ENCODE results near the gene RIPOR2. TPM values are rescaled to one million over a fixed set of nuclear protein-coding genes. Genes with fewer than 3 reads are reported as not detected.

Gene RIPOR2
- total and polyA plus RNA-seq, 7 experiments from 2014 or later, result 246 to 813 (median 532) TPM

- Mint-ChIP-seq H3K4me3 (peak overlapping the region in 9 of 10 donors; percentile 8 to 63 (median 40)), H3K27ac (peak overlapping the region; percentile 26 to 97 (median 93)), H3K27me3 (no peaks in the 10 kb centered on the region), H3K4me1 (peaks cover 55 to 100% (median 89%) of the 10 kb centered on the region in 7 donors), H3K9me3 (peaks cover 0 to 28% (median 12%) of the 10 kb centered on the region in 11 donors), H3K36me3 (peaks cover 5 to 56% (median 16%) of the 10 kb centered on the region in 5 donors)
- ChIA-PET POLR2A (interaction anchor here (0.8 to 55.8 kb wide), 5 partner anchors 7 to 103 kb away, joined by 3 to 1484 read pairs (median 1138); partner anchors contain the start of gene RIPOR2), CTCF (interaction anchor here (1.0 to 4.0 kb wide), 7 partner anchors 11 to 30 kb away, joined by 3 to 42 read pairs (median 4); partner anchors contain the start of gene RIPOR2)
- H3K9me3 ChIP-seq (ENCODE audit: control insufficient read depth in 2 of 3, low read length in 3 of 3), result no peaks in the 10 kb centered on the region
- H3K4me1 ChIP-seq (ENCODE audit: control insufficient read depth in 2 of 2, insufficient read depth in 2 of 2, low read length in 2 of 2), result peaks cover 66 to 71% of the 10 kb centered on the region in 2 donors
- no peaks in the 10 kb centered on the region for H3K27me3 ChIP-seq (ENCODE audit: control insufficient read depth in 2 of 2, insufficient read depth in 2 of 2, low read length in 2 of 2)
- H3K27ac ChIP-seq (ENCODE audit: low read depth, low read length), result peak overlapping the region; percentile 64
- no peak overlapping the region for H3K4me3 ChIP-seq (ENCODE audit: low read length)
- H3K36me3 ChIP-seq (ENCODE audit: control insufficient read depth in 2 of 3, insufficient read depth in 3 of 3, low read length in 3 of 3), result no peaks in the 10 kb centered on the region
- no peak for DNase-seq
- ATAC-seq, result no peak
- intact Hi-C loops (cut with micrococcal nuclease), result loop anchor here in 1 of 2 donors (1.0 kb wide), 2 partner anchors 8 to 13 kb away; no protein-coding TSS in a partner anchor
These were observed 26.1 kb upstream of the RIPOR2 start for GRCh38 chr6:24961852-24962251.

GRCh38 chr6:24960991-24961475 lies 25.3 kb upstream of the RIPOR2 start:
- Histone ChIP-seq H3K4me1 (ENCODE audit: control insufficient read depth in 2 of 2, insufficient read depth in 2 of 2, low read length in 2 of 2) (peaks cover 70 to 74% of the 10 kb centered on the region in 2 donors), H3K36me3 (ENCODE audit: control insufficient read depth in 2 of 3, insufficient read depth in 3 of 3, low read length in 3 of 3) (no peaks in the 10 kb centered on the region), H3K4me3 (ENCODE audit: low read length) (peak overlapping the region; percentile 14), H3K27ac (ENCODE audit: low read depth, low read length) (peak overlapping the region; percentile 64), H3K27me3 (ENCODE audit: control insufficient read depth in 2 of 2, insufficient read depth in 2 of 2, low read length in 2 of 2) (no peaks in the 10 kb centered on the region), H3K9me3 (ENCODE audit: control insufficient read depth in 2 of 3, low read length in 3 of 3) (no peaks in the 10 kb centered on the region)
- intact Hi-C loops (cut with micrococcal nuclease), result loop anchor here in 1 of 2 donors (1.0 kb wide), 2 partner anchors 9 to 12 kb away; no protein-coding TSS in a partner anchor
- peak overlapping the region; percentile 46 to 81 (median 72) for H3K4me3 Mint-ChIP-seq
- ChIA-PET CTCF (interaction anchor here (0.6 to 4.0 kb wide), 7 partner anchors 10 to 31 kb away, joined by 3 to 42 read pairs (median 4); partner anchors contain the start of gene RIPOR2), POLR2A (interaction anchor here (0.5 to 55.8 kb wide), 6 partner anchors 6 to 123 kb away, joined by 3 to 1484 read pairs (median 571); partner anchors contain the start of gene RIPOR2)
- H3K4me1 Mint-ChIP-seq, result peaks cover 59 to 100% (median 90%) of the 10 kb centered on the region in 7 donors
- no peaks in the 10 kb centered on the region for H3K27me3 Mint-ChIP-seq
- peak; percentile 80 for ATAC-seq
- peak overlapping the region; percentile 44 to 97 (median 93) for H3K27ac Mint-ChIP-seq
- peaks cover 0 to 28% (median 12%) of the 10 kb centered on the region in 11 donors for H3K9me3 Mint-ChIP-seq
- H3K36me3 Mint-ChIP-seq, result peaks cover 4 to 54% (median 16%) of the 10 kb centered on the region in 5 donors
- DNase-seq, result peak in 6 of 9 donors; percentile 46 to 70 (median 60)

- peak overlapping the region in 9 of 10 donors; percentile 43 to 74 (median 66) for H3K4me3 Mint-ChIP-seq
- intact Hi-C loops (cut with micrococcal nuclease), result loop anchor here in 1 of 2 donors (2.0 kb wide), 1 partner anchor 15 kb away; no protein-coding TSS in a partner anchor
- Histone ChIP-seq H3K4me3 (ENCODE audit: low read length) (peak overlapping the region; percentile 4), H3K27me3 (ENCODE audit: control insufficient read depth in 2 of 2, insufficient read depth in 2 of 2, low read length in 2 of 2) (no peaks in the 10 kb centered on the region), H3K9me3 (ENCODE audit: control insufficient read depth in 2 of 3, low read length in 3 of 3) (no peaks in the 10 kb centered on the region), H3K4me1 (ENCODE audit: control insufficient read depth in 2 of 2, insufficient read depth in 2 of 2, low read length in 2 of 2) (peaks cover 86 to 87% of the 10 kb centered on the region in 2 donors), H3K27ac (ENCODE audit: low read depth, low read length) (no peak overlapping the region), H3K36me3 (ENCODE audit: control insufficient read depth in 2 of 3, insufficient read depth in 3 of 3, low read length in 3 of 3) (no peaks in the 10 kb centered on the region)
- CTCF ChIA-PET, result interaction anchor here (1.2 to 1.8 kb wide), 5 partner anchors 8 to 44 kb away, joined by 3 to 11 read pairs (median 4); no protein-coding TSS in a partner anchor
- H3K4me1 Mint-ChIP-seq, result peaks cover 67 to 100% (median 87%) of the 10 kb centered on the region in 7 donors
- POLR2A ChIA-PET, result interaction anchor here (0.7 to 55.8 kb wide), 6 partner anchors 4 to 61 kb away, joined by 4 to 1484 read pairs (median 573); partner anchors contain the start of gene RIPOR2
- no peaks in the 10 kb centered on the region for H3K27me3 Mint-ChIP-seq
- peaks cover 4 to 57% (median 16%) of the 10 kb centered on the region in 5 donors for H3K36me3 Mint-ChIP-seq
- H3K9me3 Mint-ChIP-seq, result peaks cover 0 to 28% (median 12%) of the 10 kb centered on the region in 11 donors
- ATAC-seq, result no peak
- DNase-seq, result no peak
- peak overlapping the region; percentile 68 to 97 (median 93) for H3K27ac Mint-ChIP-seq
These were observed 23.6 kb upstream of the RIPOR2 start for GRCh38 chr6:24959319-24959718.

GRCh38 chr6:24957199-24957598 lies 21.4 kb upstream of the RIPOR2 start:
- Mint-ChIP-seq H3K36me3 (peaks cover 4 to 55% (median 16%) of the 10 kb centered on the region in 5 donors), H3K4me1 (peaks cover 67 to 100% (median 88%) of the 10 kb centered on the region in 7 donors), H3K4me3 (peak overlapping the region in 9 of 10 donors; percentile 66 to 86 (median 76)), H3K27me3 (no peaks in the 10 kb centered on the region), H3K27ac (peak overlapping the region; percentile 84 to 98 (median 89)), H3K9me3 (peaks cover 3 to 28% (median 12%) of the 10 kb centered on the region in 11 donors)
- Histone ChIP-seq H3K9me3 (ENCODE audit: control insufficient read depth in 2 of 3, low read length in 3 of 3) (no peaks in the 10 kb centered on the region), H3K27ac (ENCODE audit: low read depth, low read length) (peak overlapping the region; percentile 39), H3K4me3 (ENCODE audit: low read length) (no peak overlapping the region), H3K36me3 (ENCODE audit: control insufficient read depth in 2 of 3, insufficient read depth in 3 of 3, low read length in 3 of 3) (no peaks in the 10 kb centered on the region), H3K27me3 (ENCODE audit: control insufficient read depth in 2 of 2, insufficient read depth in 2 of 2, low read length in 2 of 2) (no peaks in the 10 kb centered on the region), H3K4me1 (ENCODE audit: control insufficient read depth in 2 of 2, insufficient read depth in 2 of 2, low read length in 2 of 2) (peaks cover 88 to 93% of the 10 kb centered on the region in 2 donors)
- POLR2A ChIA-PET, result interaction anchor here (0.8 to 55.8 kb wide), 6 partner anchors 2 to 46 kb away, joined by 3 to 1484 read pairs (median 574); partner anchors contain the start of gene RIPOR2
- CTCF ChIA-PET, result interaction anchor here (0.6 to 10.1 kb wide), 6 partner anchors 9 to 99 kb away, joined by 3 to 223 read pairs (median 3); partner anchors contain the start of gene RIPOR2
- ATAC-seq (no peak), DNase-seq (no peak)
- intact Hi-C loops (cut with micrococcal nuclease), result no loop called here

GRCh38 chr6:24953726-24954125 lies 18.0 kb upstream of the RIPOR2 start:
- Histone ChIP-seq H3K27me3 (ENCODE audit: control insufficient read depth in 2 of 2, insufficient read depth in 2 of 2, low read length in 2 of 2) (no peaks in the 10 kb centered on the region), H3K4me1 (ENCODE audit: control insufficient read depth in 2 of 2, insufficient read depth in 2 of 2, low read length in 2 of 2) (peaks cover 87 to 92% of the 10 kb centered on the region in 2 donors), H3K4me3 (ENCODE audit: low read length) (peak overlapping the region; percentile 8), H3K9me3 (ENCODE audit: control insufficient read depth in 2 of 3, low read length in 3 of 3) (no peaks in the 10 kb centered on the region), H3K36me3 (ENCODE audit: control insufficient read depth in 2 of 3, insufficient read depth in 3 of 3, low read length in 3 of 3) (no peaks in the 10 kb centered on the region), H3K27ac (ENCODE audit: low read depth, low read length) (peak overlapping the region; percentile 75)
- peak overlapping the region; percentile 72 to 98 (median 95) for H3K27ac Mint-ChIP-seq
- peaks cover 0 to 12% (median 3%) of the 10 kb centered on the region in 11 donors for H3K9me3 Mint-ChIP-seq
- H3K36me3 Mint-ChIP-seq, result peaks cover 0 to 38% (median 7%) of the 10 kb centered on the region in 5 donors
- H3K4me3 Mint-ChIP-seq, result peak overlapping the region in 9 of 10 donors; percentile 15 to 86 (median 42)
- intact Hi-C loops (cut with micrococcal nuclease), result no loop called here
- ChIA-PET POLR2A (interaction anchor here (0.9 to 28.7 kb wide), 5 partner anchors 20 to 98 kb away, joined by 3 to 1484 read pairs (median 40); partner anchors contain the start of gene RIPOR2), CTCF (interaction anchor here (0.9 to 10.1 kb wide), 4 partner anchors 17 to 40 kb away, joined by 3 to 223 read pairs (median 44); partner anchors contain the start of gene RIPOR2)
- DNase-seq, result no peak
- peaks cover 68 to 100% (median 91%) of the 10 kb centered on the region in 7 donors for H3K4me1 Mint-ChIP-seq
- H3K27me3 Mint-ChIP-seq, result no peaks in the 10 kb centered on the region
- no peak for ATAC-seq

GRCh38 chr6:24951811-24952299 lies 16.1 kb upstream of the RIPOR2 start:
- ATAC-seq, result peak; percentile 88
- no peaks in the 10 kb centered on the region for H3K27me3 Mint-ChIP-seq
- CTCF ChIA-PET, result interaction anchor here (0.6 to 10.1 kb wide), 14 partner anchors 8 to 93 kb away, joined by 3 to 223 read pairs (median 5); partner anchors contain the start of gene RIPOR2
- Histone ChIP-seq H3K27me3 (ENCODE audit: control insufficient read depth in 2 of 2, insufficient read depth in 2 of 2, low read length in 2 of 2) (no peaks in the 10 kb centered on the region), H3K4me3 (ENCODE audit: low read length) (peak overlapping the region; percentile 50), H3K4me1 (ENCODE audit: control insufficient read depth in 2 of 2, insufficient read depth in 2 of 2, low read length in 2 of 2) (peaks cover 90 to 94% of the 10 kb centered on the region in 2 donors), H3K36me3 (ENCODE audit: control insufficient read depth in 2 of 3, insufficient read depth in 3 of 3, low read length in 3 of 3) (no peaks in the 10 kb centered on the region), H3K9me3 (ENCODE audit: control insufficient read depth in 2 of 3, low read length in 3 of 3) (peaks cover 0 to 8% (median 4%) of the 10 kb centered on the region in 3 experiments), H3K27ac (ENCODE audit: low read depth, low read length) (peak overlapping the region; percentile 75)
- peaks cover 3 to 42% (median 20%) of the 10 kb centered on the region in 5 donors for H3K36me3 Mint-ChIP-seq
- H3K9me3 Mint-ChIP-seq, result peaks cover 4 to 27% (median 15%) of the 10 kb centered on the region in 11 donors
- peak overlapping the region; percentile 71 to 86 (median 76) for H3K4me3 Mint-ChIP-seq
- H3K4me1 Mint-ChIP-seq, result peaks cover 74 to 100% (median 93%) of the 10 kb centered on the region in 7 donors
- DNase-seq, result peak in 7 of 9 donors; percentile 69 to 88 (median 83)
- peak overlapping the region; percentile 92 to 98 (median 95) for H3K27ac Mint-ChIP-seq
- POLR2A ChIA-PET, result interaction anchor here (0.6 to 28.7 kb wide), 16 partner anchors 19 to 1172 kb away, joined by 3 to 1484 read pairs (median 8); partner anchors contain the start of gene RIPOR2
- intact Hi-C loops (cut with micrococcal nuclease), result loop anchor here in 1 of 2 donors (1.0 kb wide), 1 partner anchor 41 kb away; no protein-coding TSS in a partner anchor
